ENCODE data around the gene VDAC2. TPM values are rescaled to one million over a fixed set of nuclear protein-coding genes. Genes with fewer than 3 reads are reported as not detected.
A peak's percentile ranks its signal among the peaks of the same experiment; 100 is the strongest.

The VDAC2 gene
- polyA plus RNA-seq (2011; rRNA removed): 80.9 and 149 TPM in 2 replicates
- 35.4 and 47.2 TPM in 2 replicates for polyA minus RNA-seq (2011; rRNA and poly(A)+ RNA removed)

- no peak for TF ChIP-seq CTCF (IDR thresholded peaks at IDR 0.05; ENCODE audit: insufficient read depth, low read depth, low read length)
- ChIA-PET CTCF (interaction anchor here (1.0 to 3.4 kb wide), 8 partner anchors 14 to 24 kb away, joined by 3 to 19 read pairs (median 5); partner anchors contain the start of gene COMTD1), POLR2A (interaction anchor here (0.5 kb wide), 1 partner anchor 12 kb away, joined by 5 read pairs; no protein-coding TSS in a partner anchor)
- Histone ChIP-seq H3K36me3 (ENCODE audit: control insufficient read depth, insufficient read depth, low read length) (peaks cover 9% of the 10 kb centered on the region), H3K27me3 (ENCODE audit: control insufficient read depth, insufficient read depth, low read length) (no peaks in the 10 kb centered on the region), H3K4me3 (ENCODE audit: low read depth, low read length) (peak within 1 kb of the TSS; percentile 79)
- DNase-seq (ENCODE audit: low read depth): no peak
These were observed at the start of gene VDAC2 for GRCh38 chr10:75210282-75211006. Gene VDAC2 (plus strand): TSS chr10:75210796. CDS start chr10:75211159, 363 bp downstream.

- Histone ChIP-seq H3K36me3 (ENCODE audit: control insufficient read depth, insufficient read depth, low read length) (peaks cover 2% of the 10 kb centered on the region; the same call in 1 of the 2 replicates), H3K4me3 (ENCODE audit: low read depth, low read length) (no peak overlapping the region), H3K27me3 (ENCODE audit: control insufficient read depth, insufficient read depth, low read length) (no peaks in the 10 kb centered on the region)
- ChIA-PET POLR2A (interaction anchor here (0.6 to 0.7 kb wide), 2 partner anchors 58 to 1264 kb away, joined by 3 to 9 read pairs; no protein-coding TSS in a partner anchor), CTCF (no interaction called here)
- no peak for DNase-seq (ENCODE audit: low read depth)
- TF ChIP-seq CTCF (IDR thresholded peaks at IDR 0.05; ENCODE audit: insufficient read depth, low read depth, low read length): no peak
These were observed 44.6 kb upstream of the VDAC2 start for GRCh38 chr10:75165684-75166622.

- POLR2A ChIA-PET: interaction anchor here (0.7 kb wide), 1 partner anchor 1264 kb away, joined by 9 read pairs; no protein-coding TSS in a partner anchor
- CTCF ChIA-PET: interaction anchor here (1.2 kb wide), 1 partner anchor 20 kb away, joined by 4 read pairs; no protein-coding TSS in a partner anchor
- TF ChIP-seq CTCF (IDR thresholded peaks at IDR 0.05; ENCODE audit: insufficient read depth, low read depth, low read length): no peak
These were observed 44.0 kb upstream of the VDAC2 start for GRCh38 chr10:75166623-75166972.

GRCh38 chr10:75168275-75168674 is 42.3 kb upstream of the VDAC2 start:
- no peak for DNase-seq (ENCODE audit: low read depth)
- Histone ChIP-seq H3K36me3 (ENCODE audit: control insufficient read depth, insufficient read depth, low read length) (peaks cover 2% of the 10 kb centered on the region; the same call in 1 of the 2 replicates), H3K27me3 (ENCODE audit: control insufficient read depth, insufficient read depth, low read length) (no peaks in the 10 kb centered on the region), H3K4me3 (ENCODE audit: low read depth, low read length) (no peak overlapping the region)
- POLR2A ChIA-PET: no interaction called here
- TF ChIP-seq CTCF (IDR thresholded peaks at IDR 0.05; ENCODE audit: insufficient read depth, low read depth, low read length): no peak
- CTCF ChIA-PET: interaction anchor here (1.2 kb wide), 1 partner anchor 20 kb away, joined by 3 read pairs; no protein-coding TSS in a partner anchor

More at GRCh38 chr10:75166623-75166972, 44.0 kb upstream of the VDAC2 start:
- DNase-seq (ENCODE audit: low read depth): no peak
- no peak overlapping the region for H3K4me3 ChIP-seq (ENCODE audit: low read depth, low read length)
- H3K36me3 ChIP-seq (ENCODE audit: control insufficient read depth, insufficient read depth, low read length): peaks cover 2% of the 10 kb centered on the region; the same call in 1 of the 2 replicates
- no peaks in the 10 kb centered on the region for H3K27me3 ChIP-seq (ENCODE audit: control insufficient read depth, insufficient read depth, low read length)

All from BJ (cell line).